ENCODE measurements around the gene ARHGEF17.

The ARHGEF17 gene

GRCh38 chr11:73313652-73314051, 5.6 kb downstream of the ARHGEF17 start:
- DNase-seq (ENCODE audit: low spot score) = no peak

- DNase-seq (ENCODE audit: low spot score) = no peak
Measured at GRCh38 chr11:73314117-73314961, 6.3 kb downstream of the ARHGEF17 start.

GRCh38 chr11:73315293-73316020, 7.4 kb downstream of the ARHGEF17 start:
- DNase-seq (ENCODE audit: low spot score) = no peak

GRCh38 chr11:73316422-73316821, 8.3 kb downstream of the ARHGEF17 start:
- DNase-seq (ENCODE audit: low spot score) = no peak

- no peak for DNase-seq (ENCODE audit: low spot score)
Measured at GRCh38 chr11:73317373-73317772, 9.3 kb downstream of the ARHGEF17 start.

- no peak for DNase-seq (ENCODE audit: low spot score)
Measured at GRCh38 chr11:73317803-73318202, 9.7 kb downstream of the ARHGEF17 start.

- no peak for DNase-seq (ENCODE audit: low spot score)
Measured at GRCh38 chr11:73318501-73319011, 10.5 kb downstream of the ARHGEF17 start.

- no peak for DNase-seq (ENCODE audit: low spot score)
Measured at GRCh38 chr11:73320763-73321603, 12.9 kb downstream of the ARHGEF17 start.

- no peak for DNase-seq (ENCODE audit: low spot score)
Measured at GRCh38 chr11:73321604-73322381, 13.7 kb downstream of the ARHGEF17 start.

GRCh38 chr11:73322382-73323306, 14.6 kb downstream of the ARHGEF17 start:
- DNase-seq (ENCODE audit: low spot score) = no peak

- no peak for DNase-seq (ENCODE audit: low spot score)
Measured at GRCh38 chr11:73323464-73323863, 15.4 kb downstream of the ARHGEF17 start.

- DNase-seq (ENCODE audit: low spot score) = no peak
Measured at GRCh38 chr11:73324116-73324515, 16.0 kb downstream of the ARHGEF17 start.

- DNase-seq (ENCODE audit: low spot score) = no peak
Measured at GRCh38 chr11:73324665-73325035, 16.6 kb downstream of the ARHGEF17 start.

GRCh38 chr11:73325036-73325981, 17.2 kb downstream of the ARHGEF17 start:
- no peak for DNase-seq (ENCODE audit: low spot score)

GRCh38 chr11:73326929-73327811, 19.1 kb downstream of the ARHGEF17 start:
- DNase-seq (ENCODE audit: low spot score) = no peak

- no peak for DNase-seq (ENCODE audit: low spot score)
Measured at GRCh38 chr11:73327812-73328364, 19.8 kb downstream of the ARHGEF17 start.

- no peak for DNase-seq (ENCODE audit: low spot score)
Measured at GRCh38 chr11:73330569-73331093, 22.6 kb downstream of the ARHGEF17 start.

Data from activated CD4-positive, alpha-beta T cell treated with anti-CD3 and anti-CD28 coated beads, Interleukin-2, Interleukin-4, amounts not matched to agents 100 ng/mL and 50 ng/mL, durations not matched to agents 16 hours and 8 hours (primary cell).